NK-92 (cell line): Measurements from ENCODE around the gene CD164L2.

ENCODE experiments used
- DNase-seq: peaks from one replicate; lab custom pipeline; 2025; ENCODE audit not compliant: unreplicated experiment; lab: John Stamatoyannopoulos, UW

CD164L2 gene

DNA sequence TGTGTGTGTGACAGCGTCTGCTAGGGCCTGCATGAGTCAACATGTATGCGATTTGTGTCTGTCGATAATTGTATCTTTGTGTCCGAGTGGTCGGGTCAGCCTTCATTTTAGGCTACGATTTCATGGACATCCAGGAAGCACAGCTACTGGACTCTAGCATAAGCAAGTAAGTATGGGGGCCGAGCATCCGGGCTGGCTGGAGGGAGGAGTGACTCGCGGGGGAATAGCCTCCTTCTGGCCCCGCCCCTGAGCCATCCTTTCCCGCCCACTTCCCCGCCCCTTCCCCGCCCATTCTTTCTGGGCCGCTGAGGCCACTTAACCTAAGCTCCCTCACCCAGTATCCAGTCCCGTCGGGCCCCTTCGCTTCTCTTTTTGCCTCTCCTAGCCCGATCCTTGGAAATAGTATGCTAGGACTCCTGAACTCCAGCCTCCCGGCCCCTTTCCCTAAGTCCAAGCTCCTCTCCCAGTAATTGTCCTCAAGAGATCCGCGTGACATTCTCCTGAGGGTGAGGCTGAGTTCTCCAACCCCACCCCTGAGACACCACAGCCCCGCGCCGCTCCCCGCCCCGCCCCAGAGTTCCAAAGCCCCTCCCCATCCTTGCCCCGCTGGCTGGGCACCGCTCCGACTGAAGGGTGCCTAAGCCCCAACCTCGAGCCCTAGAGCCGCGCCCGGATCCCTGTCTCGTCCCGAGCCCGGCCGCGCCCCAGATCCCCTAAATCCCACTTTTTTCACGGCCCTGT is 17.6 kb downstream of the CD164L2 start:
- no peak for DNase-seq

DNA sequence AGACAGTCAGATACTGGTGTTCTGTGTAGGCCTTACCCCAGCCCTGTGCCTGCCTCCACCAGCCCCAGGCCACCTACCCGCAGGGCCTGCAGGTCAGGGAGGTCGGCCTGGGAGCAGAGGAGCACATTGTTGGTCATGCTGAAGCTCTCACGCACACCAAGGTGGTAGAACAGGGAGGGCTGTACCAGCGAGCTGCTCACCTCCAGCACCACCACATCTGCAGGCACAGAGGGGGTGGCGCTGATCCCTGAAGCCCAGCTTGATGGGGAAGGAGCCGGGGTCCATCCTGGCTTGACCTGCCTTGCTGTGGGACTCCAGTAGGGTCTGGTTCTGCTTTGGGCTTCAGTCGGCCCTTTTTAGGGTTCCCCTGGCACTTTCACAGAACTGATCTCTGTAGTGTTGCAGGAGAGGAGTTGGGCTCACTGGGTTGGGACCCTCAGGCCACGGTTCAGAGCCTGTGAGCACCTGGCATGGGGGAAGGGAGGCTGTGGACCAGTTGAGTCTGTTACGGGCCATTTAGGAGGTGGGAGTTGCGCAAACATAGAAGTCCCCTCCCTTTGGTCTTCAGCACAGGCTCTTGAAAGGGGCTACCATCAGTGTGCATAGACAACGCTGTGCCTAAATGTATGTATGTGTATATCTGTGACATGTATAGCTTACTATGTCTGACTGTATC is 18.3 kb downstream of the CD164L2 start:
- DNase-seq, result no peak

GRCh38 chr1:27363766-27364695 is 19.1 kb downstream of the CD164L2 start:
- DNase-seq, result no peak

DNA sequence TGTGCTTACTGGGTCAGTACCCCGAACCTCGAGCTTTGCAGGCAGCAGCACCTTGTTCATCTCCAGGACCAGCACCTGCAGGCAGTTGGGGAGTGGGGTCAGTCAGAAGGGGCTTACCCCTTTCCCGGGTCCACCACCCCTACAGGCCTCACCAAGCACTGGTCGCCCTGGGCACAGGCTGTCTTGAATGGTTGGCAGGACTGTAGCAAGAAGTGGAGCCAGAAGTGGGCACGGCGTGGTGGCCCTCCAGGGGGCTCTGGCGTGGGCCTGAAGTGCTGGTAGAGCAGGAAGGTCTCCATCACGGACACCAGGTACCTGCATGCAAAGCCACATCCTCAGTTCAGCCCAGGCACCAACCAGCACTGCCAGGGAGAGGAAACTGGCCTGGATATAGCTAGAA is 21.6 kb downstream of the CD164L2 start:
- DNase-seq, result no peak

DNA sequence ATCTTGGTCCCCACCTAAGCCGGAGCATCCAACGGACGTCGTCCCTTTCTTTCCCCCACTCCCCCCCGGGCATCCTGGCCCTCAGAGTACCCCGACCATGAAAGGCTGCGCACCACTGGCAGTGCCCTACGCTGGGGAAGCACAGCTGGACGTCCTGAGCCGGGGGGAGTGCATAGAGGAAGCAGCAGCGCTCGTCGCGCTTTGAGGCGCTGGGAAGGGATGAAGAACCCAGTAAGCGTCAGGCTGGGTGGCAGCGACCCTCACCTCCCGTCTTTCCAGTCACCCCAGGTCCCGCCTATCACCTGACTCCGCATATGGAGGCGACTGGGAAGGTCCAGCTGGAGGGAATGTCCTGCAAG is 22.1 kb downstream of the CD164L2 start:
- DNase-seq, result no peak

- DNase-seq, result no peak
These were observed 22.7 kb downstream of the CD164L2 start for GRCh38 chr1:27360159-27361043.

DNA sequence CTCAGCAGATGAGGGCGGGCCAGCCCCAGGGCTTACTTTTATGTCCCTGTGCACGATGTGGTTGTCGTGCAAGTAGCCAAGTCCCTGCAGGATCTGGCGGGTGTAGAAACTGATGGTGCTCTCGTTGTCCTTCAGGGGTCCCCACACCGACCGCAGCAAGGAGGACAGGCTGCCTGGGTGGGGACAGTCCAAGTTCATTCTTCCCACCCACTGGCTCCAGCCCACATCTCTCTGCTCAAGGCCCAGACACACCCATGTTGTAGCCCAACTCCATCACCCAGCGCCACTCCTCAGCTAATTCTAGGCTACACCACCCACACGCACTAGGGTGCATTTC is 23.3 kb downstream of the CD164L2 start:
- no peak for DNase-seq

DNA sequence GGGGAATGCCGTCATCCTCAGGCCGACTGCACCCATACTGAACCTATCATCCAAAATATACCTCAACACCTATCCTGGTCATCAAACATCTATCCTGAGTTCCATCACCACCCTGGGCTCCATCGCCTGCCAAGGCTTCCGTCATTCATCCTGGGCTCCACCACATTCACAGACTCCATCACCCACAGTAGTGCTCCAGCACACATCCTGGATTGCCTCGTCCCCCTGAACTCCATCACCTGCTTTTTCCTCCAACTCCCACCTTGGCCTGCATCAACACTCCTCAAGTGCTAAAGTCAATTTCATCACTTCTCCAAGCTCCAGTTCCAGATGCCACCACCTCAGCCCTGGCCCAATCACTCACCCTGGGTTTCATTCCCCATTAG is 24.2 kb downstream of the CD164L2 start:
- DNase-seq, result no peak

DNA sequence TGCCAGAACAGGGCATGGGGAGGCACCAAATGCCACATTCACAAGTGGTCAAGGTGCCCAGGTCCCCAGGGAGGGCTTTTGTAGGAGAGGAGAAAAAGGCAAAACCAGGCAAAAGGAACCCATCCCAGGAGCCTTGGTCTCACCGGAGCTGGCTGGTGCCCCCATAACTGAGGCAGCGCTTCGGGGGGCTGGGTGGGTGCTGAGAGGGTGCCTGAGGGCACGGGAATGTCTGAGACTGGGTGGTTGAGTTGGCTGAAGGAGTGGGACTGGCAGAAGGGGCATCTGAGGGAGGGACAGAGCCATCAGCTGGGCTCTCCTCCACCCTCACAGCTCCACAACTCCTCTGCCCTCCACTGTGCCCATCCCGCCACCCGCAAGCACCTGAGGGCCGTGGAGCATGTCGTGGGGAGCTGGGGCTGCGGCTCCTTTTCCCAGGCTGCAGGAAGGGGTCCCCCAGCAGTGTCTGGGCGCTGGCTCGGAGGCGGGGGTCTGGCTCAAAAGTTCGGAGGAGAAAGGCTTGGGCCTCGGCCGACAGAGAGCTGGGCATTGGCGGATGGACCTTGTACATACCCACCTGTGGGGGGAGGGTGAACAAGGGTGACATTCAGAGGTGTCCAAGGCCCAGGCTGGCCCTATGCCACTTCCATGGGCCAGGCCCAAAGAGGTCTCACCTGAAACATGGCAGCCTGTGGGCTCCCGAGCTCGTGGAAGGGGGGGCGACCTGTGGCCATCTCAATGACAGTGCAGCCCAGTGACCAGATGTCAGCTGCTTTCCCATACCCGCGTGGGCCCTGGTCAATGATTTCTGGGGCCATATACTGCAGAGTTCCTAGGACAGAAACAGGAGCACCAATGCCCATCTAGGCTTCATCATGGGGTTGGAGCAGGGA is 24.9 kb downstream of the CD164L2 start:
- no peak for DNase-seq

GRCh38 chr1:27357281-27358037 is 25.7 kb downstream of the CD164L2 start:
- no peak for DNase-seq

- DNase-seq, result no peak
These were observed 26.4 kb downstream of the CD164L2 start for GRCh38 chr1:27356619-27357280.

GRCh38 chr1:27356277-27356618 is 26.9 kb downstream of the CD164L2 start:
- DNase-seq, result no peak

GRCh38 chr1:27355683-27356082 is 27.4 kb downstream of the CD164L2 start:
- DNase-seq, result no peak

GRCh38 chr1:27353629-27354028 is 29.5 kb downstream of the CD164L2 start:
- DNase-seq, result no peak

- no peak for DNase-seq
These were observed 30.0 kb downstream of the CD164L2 start for GRCh38 chr1:27353166-27353565.

DNA sequence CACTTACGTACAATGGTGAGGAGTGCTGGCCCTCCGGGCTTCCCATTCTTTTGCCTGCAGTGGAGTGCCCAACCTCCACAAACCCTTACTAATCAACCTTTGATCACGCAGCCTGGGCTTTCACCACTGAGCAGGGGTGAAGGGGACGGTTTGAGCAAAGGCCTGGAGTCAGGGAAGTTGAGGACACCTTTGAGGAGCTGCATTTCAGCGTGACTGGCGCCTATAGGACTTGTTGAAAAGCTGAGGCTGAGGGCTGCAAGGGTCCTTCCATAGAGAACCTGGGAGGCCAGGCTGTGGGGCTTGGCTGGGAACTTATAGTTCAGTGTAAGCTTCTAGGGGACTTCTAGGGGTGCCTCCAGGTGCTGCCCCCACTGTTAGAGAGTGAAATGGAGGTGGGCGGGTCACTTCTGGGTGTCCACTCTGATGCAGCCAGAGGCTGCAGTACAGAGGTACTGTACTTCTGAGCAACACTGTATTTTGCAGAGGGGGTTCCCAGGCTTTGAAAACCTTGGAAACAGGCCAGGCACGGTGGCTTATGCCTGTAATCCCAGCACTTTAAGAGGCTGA is 31.5 kb downstream of the CD164L2 start:
- no peak for DNase-seq

DNA sequence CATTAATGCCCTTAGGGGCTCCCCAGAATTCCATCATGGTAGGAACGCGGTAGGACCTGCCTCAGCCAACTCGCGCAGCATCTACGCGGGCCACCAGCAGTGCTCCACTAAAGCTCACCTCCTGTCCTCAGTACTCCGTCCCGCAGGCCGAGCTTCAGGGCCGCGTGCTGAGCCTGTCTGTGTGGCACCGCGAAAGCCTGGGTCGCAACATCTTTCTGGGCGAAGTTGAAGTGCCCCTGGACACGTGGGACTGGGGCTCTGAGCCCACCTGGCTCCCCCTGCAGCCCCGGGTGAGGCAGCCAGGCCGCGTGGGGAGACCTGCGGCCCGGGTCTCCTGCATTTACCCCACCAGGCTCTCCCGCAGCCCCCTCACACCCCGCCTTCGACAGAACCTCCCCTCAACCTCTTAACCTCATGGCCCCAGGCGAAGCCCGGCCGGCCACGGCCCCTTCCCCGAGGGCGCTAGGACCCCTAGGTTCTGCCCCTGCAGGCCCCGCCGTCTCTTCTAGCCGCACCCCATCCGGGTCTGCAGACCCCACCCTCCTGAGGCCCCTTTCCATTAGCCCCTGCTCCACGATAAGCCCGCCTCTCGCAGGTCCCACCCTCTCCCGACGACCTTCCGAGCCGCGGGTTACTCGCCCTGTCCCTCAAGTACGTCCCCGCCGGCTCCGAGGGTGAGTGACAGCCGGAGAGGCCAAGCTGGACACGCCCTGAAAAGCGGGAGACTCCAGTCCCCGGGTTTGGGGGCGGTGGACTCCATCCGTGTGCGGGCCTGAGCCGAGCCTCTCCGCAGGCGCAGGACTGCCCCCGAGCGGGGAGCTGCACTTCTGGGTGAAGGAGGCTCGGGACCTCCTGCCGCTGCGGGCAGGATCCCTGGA is 32.2 kb downstream of the CD164L2 start:
- no peak for DNase-seq
